Measurements from ENCODE around the gene RPL3.

DNA sequence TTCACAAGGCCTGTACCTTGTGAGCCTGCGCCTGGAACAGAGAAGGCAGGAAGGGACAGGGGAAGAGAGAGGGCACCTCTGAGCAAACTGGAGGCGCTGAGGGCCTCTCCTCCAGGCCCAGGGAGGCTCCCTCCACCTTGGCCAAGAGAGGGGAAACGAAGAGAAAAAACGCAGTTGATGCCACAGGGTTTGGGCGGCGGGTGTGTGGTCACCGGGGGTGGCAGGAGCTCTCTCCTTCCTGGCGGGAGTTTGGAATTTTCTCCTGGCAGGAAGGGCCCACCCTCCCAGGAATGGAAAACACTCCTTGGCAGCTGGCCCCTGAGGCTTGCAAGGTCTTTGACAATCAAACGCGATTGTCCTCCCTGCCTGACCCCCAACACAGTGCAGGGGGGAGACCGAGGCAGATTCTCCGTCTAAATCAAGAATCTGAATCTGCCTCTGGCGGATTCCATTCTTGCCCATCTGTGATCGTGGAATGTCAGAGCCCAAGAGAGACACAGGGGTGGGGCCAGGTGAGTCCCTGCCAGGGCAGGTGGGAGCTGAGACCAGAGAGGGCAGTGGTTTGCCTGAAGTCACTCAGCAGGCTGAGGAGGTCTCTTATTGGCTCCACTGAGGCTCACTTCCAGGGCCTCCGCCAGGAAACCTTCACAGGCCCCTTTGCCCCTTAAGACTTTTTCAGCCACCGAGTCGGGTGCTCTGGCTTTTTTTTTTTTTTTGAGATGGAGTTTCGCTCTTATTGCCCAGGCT is 21.0 kb downstream of the RPL3 start:
- TF ChIP-seq ZNF274 (IDR thresholded peaks at IDR 0.05; ENCODE audit: low read depth, low read length) (no peak), YY1 (IDR thresholded peaks at IDR 0.05; ENCODE audit: insufficient read depth, insufficient read length) (no peak)

Measured in NT2/D1 (cell line).